NB4 (cell line): ENCODE results near the gene TRIO.

Experiments used
- CTCF ChIP-seq: IDR thresholded peaks from one replicate; pipeline ENCODE4 v1.5.1; 2012; ENCODE audit warnings: low read depth, low read length
- MAX ChIP-seq: IDR thresholded peaks from 2 replicates; pipeline ENCODE4 v1.6.1; 2011; ENCODE audit warnings: low read depth, low read length
- POLR2A ChIP-seq: IDR thresholded peaks from 2 replicates; pipeline ENCODE4 v1.6.1; 2011; ENCODE audit warnings: mild to moderate bottlenecking; ENCODE audit not compliant: insufficient read length; ENCODE audit errors: extremely low read depth

- TF ChIP-seq CTCF = no peak
- no peak for TF ChIP-seq MAX
- no peak for TF ChIP-seq POLR2A
Measured at GRCh38 chr5:14218011-14218410, 74.9 kb downstream of the TRIO start.
